Vagina (tissue), 2 donors: Measurements from ENCODE around the gene CELF6.

Source experiments
- CTCF ChIP-seq, 3 experiments: fragments of 450-650 bp in 2 of 3; fragments of 200-600 bp in 1 of 3; sonication (generic) in 1 of 3; IDR thresholded peaks; one replicate each; pipeline ENCODE4 v1.5.1; 2017 to 2019; ENCODE audit warnings: antibody characterized with exemption in 3 of 3, mild to moderate bottlenecking in 2 of 3, moderate library complexity in 2 of 3
- POLR2AphosphoS5 ChIP-seq, 2 donors: sonication (generic); formaldehyde crosslinking; IDR thresholded peaks; one replicate each; pipeline ENCODE4 v1.9.0; 2017; ENCODE audit warnings: antibody characterized with exemption in 2 of 2, mild to moderate bottlenecking in 2 of 2, low read depth in 1 of 2; ENCODE audit not compliant: insufficient read depth in 1 of 2

- no peak for TF ChIP-seq CTCF (IDR thresholded peaks at IDR 0.05)
- no peak for TF ChIP-seq POLR2AphosphoS5 (IDR thresholded peaks at IDR 0.05; ENCODE audit: insufficient read depth in 1 of 2, low read depth in 1 of 2)
Measured at GRCh38 chr15:72265031-72265430, 54.9 kb downstream of the CELF6 start.
